H9 (cell line): ENCODE measurements around the gene GPBAR1. TPM values are rescaled to one million over a fixed set of nuclear protein-coding genes. Genes with fewer than 3 reads are reported as not detected.
A peak's percentile ranks its signal among the peaks of the same experiment; 100 is the strongest.

Experiments
- DNase-seq: peaks from one replicate; pipeline ENCODE4 v3.0.0-alpha.2; 2017
- H2AFZ ChIP-seq: one replicate; pipeline ENCODE4 v1.6.1; 2013; ENCODE audit warnings: mild to moderate bottlenecking, low read length, control low read depth, moderate library complexity
- H2AK5ac ChIP-seq: 2 replicates; pipeline ENCODE4 v1.6.1; 2013; ENCODE audit warnings: low read length, control low read depth, mixed read lengths; ENCODE audit not compliant: insufficient read length
- H2BK120ac ChIP-seq: one replicate; pipeline ENCODE4 v1.6.1; 2013; ENCODE audit warnings: low read depth, mild to moderate bottlenecking, low read length, control low read depth, inconsistent platforms; ENCODE audit not compliant: poor library complexity, severe bottlenecking
- H2BK12ac ChIP-seq: 2 replicates; pipeline ENCODE4 v1.6.1; 2013; ENCODE audit warnings: low read length, control low read depth, mixed read lengths, low read depth; ENCODE audit not compliant: insufficient read length
- H2BK15ac ChIP-seq: 2 replicates; pipeline ENCODE4 v1.6.1; 2013; ENCODE audit warnings: low read depth, low read length, control low read depth
- H2BK20ac ChIP-seq: one replicate; pipeline ENCODE4 v1.6.1; 2013; ENCODE audit warnings: low read depth, mild to moderate bottlenecking, low read length, control low read depth, inconsistent platforms; ENCODE audit not compliant: poor library complexity, severe bottlenecking
- H2BK5ac ChIP-seq: 2 replicates; pipeline ENCODE4 v1.6.1; 2013; ENCODE audit warnings: low read length, control low read depth, mixed read lengths; ENCODE audit not compliant: insufficient read length
- H3K14ac ChIP-seq: 2 replicates; pipeline ENCODE4 v1.6.1; 2013; ENCODE audit warnings: low read length, control low read depth; ENCODE audit not compliant: insufficient read depth
- H3K18ac ChIP-seq: 2 replicates; pipeline ENCODE4 v1.6.1; 2013; ENCODE audit warnings: low read depth, mild to moderate bottlenecking, mixed read lengths, low read length, control low read depth; ENCODE audit not compliant: insufficient read length
- H3K23ac ChIP-seq: 2 replicates; pipeline ENCODE4 v1.6.1; 2013; ENCODE audit warnings: low read length, control low read depth, mixed read lengths, low read depth; ENCODE audit not compliant: insufficient read length
- H3K23me2 ChIP-seq: 2 replicates; pipeline ENCODE4 v1.6.1; 2013; ENCODE audit warnings: low read depth, mild to moderate bottlenecking, mixed read lengths, low read length, control low read depth; ENCODE audit not compliant: insufficient read length, poor library complexity, severe bottlenecking
- H3K27ac ChIP-seq: 2 replicates; pipeline ENCODE4 v1.5.1; 2013; ENCODE audit warnings: low read length, control low read depth, mixed read lengths, low read depth; ENCODE audit not compliant: insufficient read length
- H3K27me3 ChIP-seq: 2 replicates; pipeline ENCODE4 v1.6.1; 2013; ENCODE audit warnings: low read length, control low read depth, inconsistent platforms; ENCODE audit not compliant: insufficient read depth
- H3K4ac ChIP-seq: 2 replicates; pipeline ENCODE4 v1.6.1; 2013; ENCODE audit warnings: low read depth, mild to moderate bottlenecking, control low read depth, inconsistent platforms, low read length, moderate library complexity
- H3K4me1 ChIP-seq: 2 replicates; pipeline ENCODE4 v1.6.1; 2013; ENCODE audit warnings: low read length, control low read depth, inconsistent platforms; ENCODE audit not compliant: insufficient read depth
- H3K4me2 ChIP-seq: 2 replicates; pipeline ENCODE4 v1.6.1; 2013; ENCODE audit warnings: low read length, control low read depth, mixed read lengths; ENCODE audit not compliant: insufficient read length, insufficient read depth
- H3K56ac ChIP-seq: 2 replicates; pipeline ENCODE4 v1.6.1; 2013; ENCODE audit warnings: low read depth, mild to moderate bottlenecking, mixed read lengths, low read length, control low read depth; ENCODE audit not compliant: insufficient read length
- H3K79me1 ChIP-seq: 2 replicates; pipeline ENCODE4 v1.6.1; 2013; ENCODE audit warnings: low read depth, mild to moderate bottlenecking, moderate library complexity, low read length, control low read depth, inconsistent platforms; ENCODE audit not compliant: insufficient read depth, poor library complexity, severe bottlenecking
- H3K79me2 ChIP-seq: 2 replicates; pipeline ENCODE4 v1.6.1; 2013; ENCODE audit warnings: low read length, control low read depth, inconsistent platforms; ENCODE audit not compliant: insufficient read depth
- H3K9ac ChIP-seq: 2 replicates; pipeline ENCODE4 v1.6.1; 2013; ENCODE audit warnings: low read length, control low read depth, mixed read lengths; ENCODE audit not compliant: insufficient read length; ENCODE audit errors: extremely low read depth
- H3K9me3 ChIP-seq: one replicate; pipeline ENCODE4 v1.6.1; 2013; ENCODE audit warnings: low read depth, low read length, inconsistent platforms; ENCODE audit not compliant: control insufficient read depth
- H3T11ph ChIP-seq: one replicate; pipeline ENCODE4 v1.6.1; 2013; ENCODE audit warnings: mild to moderate bottlenecking, low read length, control low read depth, inconsistent platforms
- H4K20me1 ChIP-seq: one replicate; pipeline ENCODE4 v1.6.1; 2013; ENCODE audit not compliant: control insufficient read depth, insufficient read length, insufficient read depth
- H4K5ac ChIP-seq: 2 replicates; pipeline ENCODE4 v1.6.1; 2013; ENCODE audit warnings: low read depth, mild to moderate bottlenecking, mixed read lengths, low read length, control low read depth; ENCODE audit not compliant: insufficient read length
- H4K8ac ChIP-seq: replicated peaks from 2 replicates; pipeline ENCODE4 v1.6.1; 2013; ENCODE audit warnings: low read length, control low read depth, mixed read lengths, low read depth; ENCODE audit not compliant: insufficient read length
- H4K91ac ChIP-seq: 2 replicates; pipeline ENCODE4 v1.6.1; 2013; ENCODE audit warnings: low read depth, mild to moderate bottlenecking, moderate library complexity, mixed read lengths, low read length, control low read depth; ENCODE audit not compliant: insufficient read length
- H3K27ac Mint-ChIP-seq, 3 experiments: 2 replicates in 2 of 3; 3 replicates in 1 of 3; pipeline ENCODE4 v1.8.0; 2020 to 2021; ENCODE audit warnings: mixed read lengths in 3 of 3, mild to moderate bottlenecking in 1 of 3, moderate library complexity in 1 of 3
- H3K27me3 Mint-ChIP-seq: 2 replicates; pipeline ENCODE4 v1.8.0; 2021; ENCODE audit warnings: low read depth, mild to moderate bottlenecking, moderate library complexity, mixed read lengths
- H3K36me3 Mint-ChIP-seq, 3 experiments: 2 replicates in 2 of 3; 3 replicates in 1 of 3; pipeline ENCODE4 v1.8.0; 2020 to 2021; ENCODE audit warnings: low read depth in 3 of 3, mixed read lengths in 3 of 3; ENCODE audit not compliant: insufficient read depth in 1 of 3
- H3K4me1 Mint-ChIP-seq, 2 experiments: 2 replicates each; pipeline ENCODE4 v1.8.0; 2020; ENCODE audit warnings: mixed read lengths in 2 of 2
- H3K4me3 Mint-ChIP-seq, 2 experiments: 2 replicates in 1 of 2; 3 replicates in 1 of 2; pipeline ENCODE4 v1.8.0; 2020 to 2021; ENCODE audit warnings: mild to moderate bottlenecking in 2 of 2, mixed read lengths in 2 of 2, moderate library complexity in 1 of 2
- H3K9me3 Mint-ChIP-seq, 2 experiments: 2 replicates in 1 of 2; 3 replicates in 1 of 2; pipeline ENCODE4 v1.8.0; 2020; ENCODE audit warnings: mild to moderate bottlenecking in 2 of 2, mixed read lengths in 2 of 2, moderate library complexity in 1 of 2
- CTCF ChIP-seq: fragments of 200-600 bp; sonication (generic); conservative IDR thresholded peaks from 3 replicates; pipeline ENCODE4 v1.8.0; 2021; ENCODE audit warnings: antibody characterized with exemption, mild to moderate bottlenecking
- WGBS: extraction: QIAGEN DNeasy Blood & Tissue Kit; methylation state at CpG from one replicate; pipeline ENCODE4 v1.1.7; 2013; ENCODE audit warnings: missing lambda C conversion rate, low lambda C conversion rate, mixed read lengths; ENCODE audit not compliant: insufficient read length; ENCODE audit errors: extremely low coverage; 5-methylcytosine and 5-hydroxymethylcytosine counted together
- total RNA-seq: library from RNA; stranded (reverse); gene quantifications from 2 replicates; pipeline ENCODE4 v1.2.1, GENCODE V29; 2021

Gene GPBAR1
- total RNA-seq, 1 experiment from 2014 or later = 0.44 TPM

- peak within 1 kb of the TSS; percentile 80 to 92 for H3K4me3 Mint-ChIP-seq
- peaks cover 18 to 21% of the 10 kb centered on the region in 2 experiments for H3K4me1 Mint-ChIP-seq
- Histone ChIP-seq H3K4me2 (peak within 1 kb of the TSS; percentile 97), H3K9ac (peak within 1 kb of the TSS; percentile 73), H2BK120ac (no peak within 1 kb of the TSS), H3K79me2 (no peaks in the 10 kb centered on the region), H4K5ac (no peak within 1 kb of the TSS), H2BK15ac (no peak within 1 kb of the TSS), H3K23me2 (peaks cover 9% of the 10 kb centered on the region), H2AK5ac (no peak within 1 kb of the TSS), H3K27me3 (no peaks in the 10 kb centered on the region), H3K23ac (no peak within 1 kb of the TSS), H3K14ac (peak within 1 kb of the TSS; percentile 71; the same call in 1 of the 2 replicates), H3K79me1 (no peaks in the 10 kb centered on the region), H3K9me3 (no peaks in the 10 kb centered on the region), H2BK12ac (no peak within 1 kb of the TSS), H4K8ac (no peak within 1 kb of the TSS), H3K27ac (no peak within 1 kb of the TSS), H2BK20ac (no peak within 1 kb of the TSS), H3K18ac (no peak within 1 kb of the TSS), H4K20me1 (no peaks in the 10 kb centered on the region), H2AFZ (no peak within 1 kb of the TSS), H4K91ac (no peak within 1 kb of the TSS), H2BK5ac (no peak within 1 kb of the TSS), H3K4ac (no peak within 1 kb of the TSS), H3K4me1 (no peaks in the 10 kb centered on the region), H3T11ph (no peak within 1 kb of the TSS), H3K56ac (no peak within 1 kb of the TSS)
- H3K36me3 Mint-ChIP-seq = peaks cover 20 to 48% (median 44%) of the 10 kb centered on the region in 3 experiments; a peak in 6 of 7 replicates
- TF ChIP-seq CTCF = no peak
- no peaks in the 10 kb centered on the region; the same call in 1 of the 2 replicates for H3K27me3 Mint-ChIP-seq
- peak within 1 kb of the TSS; percentile 77 to 88 (median 84) for H3K27ac Mint-ChIP-seq
- DNase-seq = peak; percentile 99
- WGBS = no CpG with 5 or more reads among the region's 64 CpGs
- no peaks in the 10 kb centered on the region for H3K9me3 Mint-ChIP-seq
Observed at GRCh38 chr2:218269900-218270720, 9.3 kb downstream of the GPBAR1 start, which contains the start of the genes AAMP and PNKD. AAMP (minus strand) TSS chr2:218270137; CDS start chr2:218270086, 51 bp downstream. PNKD (plus strand) TSS chr2:218270519; CDS start chr2:218270536, 17 bp downstream.
